Pancreas (tissue), 10 donors: ENCODE results near the gene CACUL1. TPM values are rescaled to one million over a fixed set of nuclear protein-coding genes. Genes with fewer than 3 reads are reported as not detected.
A peak's percentile ranks its signal among the peaks of the same experiment; 100 is the strongest.

Experiments
- ATAC-seq, 4 donors: fragments of 200-7000 bp; cut with Tn5 transposase; one replicate each; pipeline versions ENCODE4 v1.8.0 to v1.9.1; 2020; ENCODE audit warnings: mild to moderate bottlenecking in 4 of 4, moderate library complexity in 4 of 4
- DNase-seq, 6 donors: peaks; one replicate each; pipeline ENCODE4 v3.0.0-alpha.2; 2020
- FAIRE-seq: peaks from 2 replicates; lab custom pipeline; 2012; peaks lifted over from hg19 to GRCh38; lab: Jason Lieb, UNC
- H3K27ac ChIP-seq, 4 donors: fragments of 200-600 bp; sonication (generic); 1 replicate in 3 of 4; 2 replicates in 1 of 4; pipeline versions ENCODE4 v1.5.0 to v1.8.0; 2020
- H3K27me3 ChIP-seq, 4 donors: fragments of 200-600 bp; one replicate each; pipeline ENCODE4 v1.8.0; 2021
- H3K36me3 ChIP-seq, 3 donors: fragments of 200-600 bp; sonication (generic) in 1 of 3; one replicate each; pipeline versions ENCODE4 v1.5.0 to v1.8.0; 2020 to 2021
- H3K4me1 ChIP-seq, 3 donors: fragments of 200-600 bp; one replicate each; pipeline ENCODE4 v1.8.0; 2021
- H3K4me3 ChIP-seq, 4 donors: fragments of 200-600 bp; sonication (generic) in 2 of 4; one replicate each; pipeline versions ENCODE4 v1.5.0 to v1.8.0; 2020 to 2021
- H3K9me3 ChIP-seq, 4 donors: fragments of 200-600 bp; one replicate each; pipeline ENCODE4 v1.8.0; 2021
- WGBS, 2 donors: extraction: QIAGEN DNeasy Blood & Tissue Kit; methylation state at CpG; one replicate each; pipeline ENCODE4 v1.1.7; 2013; 5-methylcytosine and 5-hydroxymethylcytosine counted together
- intact Hi-C, 3 donors: fragments of 100-400 bp; cut with DNase I; formaldehyde crosslinking; loops; one replicate each; pipeline versions ENCODE4 v1.11.1 to v1.14.2; 2022
- polyA plus RNA-seq, 2 donors: library from polyadenylated mRNA; stranded (reverse); fragments of 200-250 nt; gene quantifications; one replicate each; pipeline ENCODE4 v1.2.3, GENCODE V29; 2013
- total RNA-seq, 6 donors: library from RNA; stranded (reverse); fragmentation: NEBNext Ultra II Directional in 4 of 6; extraction: Animal tissue kit (Norgen Biotek cat#: 25700) in 4 of 6; gene quantifications; one replicate each; pipeline versions ENCODE4 v1.2.1 to v1.2.4, GENCODE V29; 2021 to 2023
- TF ChIP-seq, protein P1 (sequence below), 4 donors: fragments of 200-600 bp; sonication (generic) in 3 of 4; IDR thresholded peaks; one replicate each; pipeline versions ENCODE4 v1.5.0 to v1.8.0; 2021; ENCODE audit warnings: antibody characterized with exemption in 4 of 4
- donor health status: healthy with polysubstance abuse.
- donor health status: DM: no; HTN: no; CAD: no; lungs with moderate emphysema.
- donor health status: DM: no; HTN: no; CAD: no.
- donor health status: control.
- donor health status: control.
- donor health status: Bipolar disorder and iron deficiency.
- donor health status: DM: yes; HTN: yes; CAD: no.
- donor health status: DM: no; HTN: no; CAD: no.
- donor health status: DM: no; HTN: no; CAD: no.
- donor health status: DM: yes; HTN: yes; CAD: no.

The CACUL1 gene
- total and polyA plus RNA-seq, 8 donors = 3.1 to 28.3 (median 16.2) TPM

DNA sequence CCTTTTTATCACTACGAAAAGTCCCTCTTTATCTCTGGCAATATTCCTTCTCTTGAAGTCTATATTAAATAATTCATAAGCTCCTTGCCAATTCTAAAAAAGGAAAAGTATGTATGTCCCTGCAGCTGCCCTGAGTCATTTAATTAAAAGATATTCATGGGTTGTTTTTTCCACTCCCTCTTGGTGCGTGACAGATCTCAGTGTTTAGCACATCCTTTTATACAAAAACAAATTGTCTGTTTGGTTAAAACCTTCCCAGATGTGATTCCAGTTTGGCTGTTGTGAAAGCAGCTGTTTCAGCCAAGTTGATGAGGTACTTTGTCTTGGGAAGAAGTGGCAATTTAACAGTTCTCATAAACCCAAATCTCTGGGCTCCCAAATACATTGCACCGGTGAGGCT, 125.6 kb downstream of the CACUL1 start:
- H3K4me1 ChIP-seq = peaks cover 0 to 8% (median 0%) of the 10 kb centered on the region in 3 donors
- TF ChIP-seq, protein P1, sequence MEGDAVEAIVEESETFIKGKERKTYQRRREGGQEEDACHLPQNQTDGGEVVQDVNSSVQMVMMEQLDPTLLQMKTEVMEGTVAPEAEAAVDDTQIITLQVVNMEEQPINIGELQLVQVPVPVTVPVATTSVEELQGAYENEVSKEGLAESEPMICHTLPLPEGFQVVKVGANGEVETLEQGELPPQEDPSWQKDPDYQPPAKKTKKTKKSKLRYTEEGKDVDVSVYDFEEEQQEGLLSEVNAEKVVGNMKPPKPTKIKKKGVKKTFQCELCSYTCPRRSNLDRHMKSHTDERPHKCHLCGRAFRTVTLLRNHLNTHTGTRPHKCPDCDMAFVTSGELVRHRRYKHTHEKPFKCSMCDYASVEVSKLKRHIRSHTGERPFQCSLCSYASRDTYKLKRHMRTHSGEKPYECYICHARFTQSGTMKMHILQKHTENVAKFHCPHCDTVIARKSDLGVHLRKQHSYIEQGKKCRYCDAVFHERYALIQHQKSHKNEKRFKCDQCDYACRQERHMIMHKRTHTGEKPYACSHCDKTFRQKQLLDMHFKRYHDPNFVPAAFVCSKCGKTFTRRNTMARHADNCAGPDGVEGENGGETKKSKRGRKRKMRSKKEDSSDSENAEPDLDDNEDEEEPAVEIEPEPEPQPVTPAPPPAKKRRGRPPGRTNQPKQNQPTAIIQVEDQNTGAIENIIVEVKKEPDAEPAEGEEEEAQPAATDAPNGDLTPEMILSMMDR (IDR thresholded peaks at IDR 0.05) = no peak
- no peak overlapping the region for H3K27ac ChIP-seq
- peak in 1 of 4 donors; percentile 46 for ATAC-seq
- DNase-seq = no peak
- no peak for FAIRE-seq
- H3K27me3 ChIP-seq = no peaks in the 10 kb centered on the region
- H3K4me3 ChIP-seq = no peak overlapping the region
- 36 to 47% methylated on average over 3 of the region's 3 CpGs for WGBS, 2 donors
- H3K9me3 ChIP-seq = no peaks in the 10 kb centered on the region
- H3K36me3 ChIP-seq = no peaks in the 10 kb centered on the region
- intact Hi-C loops = no loop called here

- no peak for DNase-seq
- Histone ChIP-seq H3K4me3 (no peak overlapping the region), H3K27me3 (no peaks in the 10 kb centered on the region), H3K4me1 (peaks cover 0 to 4% (median 0%) of the 10 kb centered on the region in 3 donors), H3K9me3 (no peaks in the 10 kb centered on the region), H3K36me3 (no peaks in the 10 kb centered on the region), H3K27ac (no peak overlapping the region)
- FAIRE-seq = no peak
- TF ChIP-seq, protein P1 (IDR thresholded peaks at IDR 0.05) = no peak
- ATAC-seq = peak in 1 of 4 donors; percentile 52
- intact Hi-C loops = no loop called here
Measured at GRCh38 chr10:118628397-118628796, 126.4 kb downstream of the CACUL1 start.

- 78 to 85% methylated on average over 3 of the region's 3 CpGs for WGBS, 2 donors
- DNase-seq (no peak), ATAC-seq (no peak), FAIRE-seq (no peak)
- Histone ChIP-seq H3K4me1 (peaks cover 0 to 4% (median 0%) of the 10 kb centered on the region in 3 donors), H3K4me3 (no peak overlapping the region), H3K27me3 (no peaks in the 10 kb centered on the region), H3K36me3 (no peaks in the 10 kb centered on the region), H3K27ac (no peak overlapping the region), H3K9me3 (no peaks in the 10 kb centered on the region)
- TF ChIP-seq, protein P1 (IDR thresholded peaks at IDR 0.05) = no peak
- intact Hi-C loops = no loop called here
Measured at GRCh38 chr10:118626953-118627352, 127.8 kb downstream of the CACUL1 start.

Other genes with a start within 250 kb of the CACUL1 start
- gene PRLHR, start 159.3 kb downstream of the CACUL1 start, total RNA-seq = under 1 TPM in 4 of 6 donors, not detected in 2; 0.04 to 0.63 (median 0.32) TPM
- gene PRLHR, start 159.3 kb downstream of the CACUL1 start, polyA plus RNA-seq = under 1 TPM; 0.11 to 0.80 TPM